Sciatic nerve (tissue), 2 donors: Measurements from ENCODE around the gene NADK. TPM values are rescaled to one million over a fixed set of nuclear protein-coding genes. Genes with fewer than 3 reads are reported as not detected.
A peak's percentile ranks its signal among the peaks of the same experiment; 100 is the strongest.

Experiments used
- ATAC-seq: fragments of 200-7000 bp; cut with Tn5 transposase; one replicate; pipeline ENCODE4 v1.9.1; 2020; ENCODE audit warnings: mild to moderate bottlenecking, moderate library complexity
- DNase-seq: peaks from one replicate; pipeline ENCODE4 v3.0.0-alpha.2; 2020; ENCODE audit warnings: low spot score
- intact Hi-C: fragments of 100-400 bp; cut with DNase I; formaldehyde crosslinking; loops from one replicate; pipeline ENCODE4 v1.14.2; 2022
- total RNA-seq: library from RNA; stranded (reverse); fragmentation: NEBNext Ultra II Directional; extraction: Animal tissue kit (Norgen Biotek cat#: 25700); gene quantifications from one replicate; pipeline ENCODE4 v1.2.1, GENCODE V29; 2021
- donor health status: DM: no; HTN: no; CAD: no.
- donor health status: DM: no; HTN: no; CAD: no.

NADK gene
- total RNA-seq, 1 donor from 2014 or later: 77.3 TPM

- no peak for DNase-seq
- intact Hi-C loops: no loop called here
- ATAC-seq: no peak
Observed at GRCh38 chr1:1773874-1774273, 4.4 kb downstream of the NADK start.

GRCh38 chr1:1771096-1771495, 7.2 kb downstream of the NADK start:
- intact Hi-C loops: no loop called here
- no peak for ATAC-seq
- no peak for DNase-seq

- intact Hi-C loops: no loop called here
- DNase-seq: no peak
Observed at GRCh38 chr1:1770102-1770501, 8.2 kb downstream of the NADK start.

GRCh38 chr1:1768249-1768992, 9.8 kb downstream of the NADK start:
- intact Hi-C loops: loop anchor here (10.0 kb wide), 1 partner anchor 136 kb away; no protein-coding TSS in a partner anchor
- DNase-seq (no peak), ATAC-seq (no peak)

More at GRCh38 chr1:1770102-1770501, 8.2 kb downstream of the NADK start:
- no peak for ATAC-seq

- intact Hi-C loops: loop anchor here (10.0 kb wide), 1 partner anchor 140 kb away; no protein-coding TSS in a partner anchor
- DNase-seq: no peak
Observed at GRCh38 chr1:1764876-1765470, 13.3 kb downstream of the NADK start.

GRCh38 chr1:1763657-1764621, 14.3 kb downstream of the NADK start:
- ATAC-seq (peak; percentile 79), DNase-seq (no peak)
- intact Hi-C loops: loop anchor here (10.0 kb wide), 1 partner anchor 141 kb away; no protein-coding TSS in a partner anchor

More at GRCh38 chr1:1764876-1765470, 13.3 kb downstream of the NADK start:
- no peak for ATAC-seq

GRCh38 chr1:1761504-1762376, 16.5 kb downstream of the NADK start:
- intact Hi-C loops: loop anchor here (10.0 kb wide), 1 partner anchor 143 kb away; no protein-coding TSS in a partner anchor
- no peak for DNase-seq
- no peak for ATAC-seq

GRCh38 chr1:1760715-1761114, 17.6 kb downstream of the NADK start:
- DNase-seq: no peak
- no peak for ATAC-seq
- intact Hi-C loops: loop anchor here (10.0 kb wide), 1 partner anchor 144 kb away; no protein-coding TSS in a partner anchor

GRCh38 chr1:1760345-1760650, 18.0 kb downstream of the NADK start:
- intact Hi-C loops: loop anchor here (10.0 kb wide), 1 partner anchor 145 kb away; no protein-coding TSS in a partner anchor
- DNase-seq (no peak), ATAC-seq (no peak)

- DNase-seq: no peak
- no peak for ATAC-seq
- intact Hi-C loops: loop anchor here (10.0 kb wide), 1 partner anchor 145 kb away; no protein-coding TSS in a partner anchor
Observed at GRCh38 chr1:1759456-1760344, 18.6 kb downstream of the NADK start.

- intact Hi-C loops: no loop called here
- DNase-seq: no peak
Observed at GRCh38 chr1:1758692-1759455, 19.4 kb downstream of the NADK start.

GRCh38 chr1:1758059-1758621, 20.1 kb downstream of the NADK start:
- peak; percentile 5 for ATAC-seq
- intact Hi-C loops: no loop called here
- DNase-seq: no peak

More at GRCh38 chr1:1758692-1759455, 19.4 kb downstream of the NADK start:
- ATAC-seq: peak; percentile 78

- ATAC-seq (no peak), DNase-seq (no peak)
- intact Hi-C loops: no loop called here
Observed at GRCh38 chr1:1757422-1758058, 20.7 kb downstream of the NADK start.

- no peak for ATAC-seq
- intact Hi-C loops: no loop called here
- no peak for DNase-seq
Observed at GRCh38 chr1:1756661-1757421, 21.4 kb downstream of the NADK start.

- intact Hi-C loops: no loop called here
- no peak for DNase-seq
- ATAC-seq: no peak
Observed at GRCh38 chr1:1755852-1756251, 22.4 kb downstream of the NADK start.
